GM12878 (cell line): ENCODE results near the gene COA5. TPM values are rescaled to one million over a fixed set of nuclear protein-coding genes. Genes with fewer than 3 reads are reported as not detected.

Source experiments
- ATF3 ChIP-seq: IDR thresholded peaks from 2 replicates; pipeline ENCODE4 v1.6.1; 2011; ENCODE audit warnings: low read depth, mild to moderate bottlenecking, low read length, moderate library complexity, borderline replicate concordance; ENCODE audit errors: extremely low read depth
- BCLAF1 ChIP-seq: fragments of 450-650 bp; IDR thresholded peaks from 2 replicates; pipeline ENCODE4 v1.6.1; 2017; ENCODE audit warnings: antibody characterized with exemption, mild to moderate bottlenecking, moderate library complexity
- CREM ChIP-seq: IDR thresholded peaks from 2 replicates; pipeline ENCODE4 v1.6.1; 2014; ENCODE audit warnings: antibody characterized with exemption, low read depth
- E2F4 ChIP-seq: IDR thresholded peaks from 2 replicates; pipeline ENCODE4 v1.6.1; 2012; ENCODE audit warnings: low read depth, low read length, improper control_type of control experiment
- EED ChIP-seq: sonication (generic); IDR thresholded peaks from 2 replicates; pipeline ENCODE4 v1.6.1; 2016; ENCODE audit warnings: antibody characterized with exemption, low read depth
- GABPA ChIP-seq: IDR thresholded peaks from 2 replicates; pipeline ENCODE4 v1.6.1; 2014; ENCODE audit warnings: antibody characterized with exemption, low read depth, mild to moderate bottlenecking, inconsistent platforms
- HDGF ChIP-seq: fragments of 450-650 bp; IDR thresholded peaks from 2 replicates; pipeline ENCODE4 v1.6.1; 2016; ENCODE audit warnings: antibody characterized with exemption
- IKZF1 ChIP-seq: fragments of 450-650 bp; conservative IDR thresholded peaks from 2 replicates; pipeline ENCODE4 v1.6.1; 2017; ENCODE audit warnings: antibody characterized with exemption, mild to moderate bottlenecking
- IKZF2 ChIP-seq, 2 experiments: fragments of 450-650 bp; IDR thresholded peaks; 2 replicates each; pipeline ENCODE4 v1.6.1; 2017; ENCODE audit warnings: mild to moderate bottlenecking in 2 of 2, moderate library complexity in 2 of 2
- JUNB ChIP-seq: IDR thresholded peaks from 2 replicates; pipeline ENCODE4 v1.6.1; 2016; ENCODE audit warnings: antibody characterized with exemption, mild to moderate bottlenecking
- MLLT1 ChIP-seq: fragments of 450-650 bp; IDR thresholded peaks from 2 replicates; pipeline ENCODE4 v1.6.1; 2016; ENCODE audit warnings: mild to moderate bottlenecking
- RB1 ChIP-seq: fragments of 450-650 bp; formaldehyde crosslinking; IDR thresholded peaks from 2 replicates; pipeline ENCODE4 v1.6.1; 2017; ENCODE audit warnings: mild to moderate bottlenecking, borderline replicate concordance
- RFX5 ChIP-seq: IDR thresholded peaks from 2 replicates; pipeline ENCODE4 v1.6.1; 2011; ENCODE audit warnings: low read depth, low read length, improper control_type of control experiment
- RUNX3 ChIP-seq: IDR thresholded peaks from 2 replicates; pipeline ENCODE4 v1.6.1; 2012; ENCODE audit warnings: low read length, inconsistent platforms
- SMAD5 ChIP-seq: IDR thresholded peaks from 2 replicates; pipeline ENCODE4 v1.6.1; 2016; ENCODE audit warnings: antibody characterized with exemption, low read depth
- SUPT20H ChIP-seq: IDR thresholded peaks from 2 replicates; pipeline ENCODE4 v1.6.1; 2011; ENCODE audit warnings: low read depth, mild to moderate bottlenecking, low read length, moderate library complexity, borderline replicate concordance; ENCODE audit not compliant: control insufficient read depth
- TCF3 ChIP-seq: IDR thresholded peaks from 2 replicates; pipeline ENCODE4 v1.6.1; 2012; ENCODE audit warnings: low read depth, mild to moderate bottlenecking, low read length, borderline replicate concordance; ENCODE audit not compliant: insufficient read depth
- ZBED1 ChIP-seq: IDR thresholded peaks from 2 replicates; pipeline ENCODE4 v1.6.1; 2016; ENCODE audit warnings: borderline replicate concordance
- ZNF207 ChIP-seq: fragments of 450-650 bp; IDR thresholded peaks from 2 replicates; pipeline ENCODE4 v1.6.1; 2014; ENCODE audit warnings: antibody characterized with exemption, mild to moderate bottlenecking, borderline replicate concordance
- ZSCAN29 ChIP-seq: fragments of 450-650 bp; IDR thresholded peaks from 2 replicates; pipeline ENCODE4 v1.6.1; 2017; ENCODE audit warnings: mild to moderate bottlenecking, moderate library complexity
- polyA plus RNA-seq, 11 experiments: library from polyadenylated mRNA; depleted of rRNA in 4 of 11; unstranded in 6 of 11; stranded (reverse) in 5 of 11; fragments of >200 nt; fragmentation: Nextera tagmentation in 4 of 11; fragmentation: Illumina TruSeq in 1 of 11; extraction: Ambion mirVana in 4 of 11; extraction: Trizol in 1 of 11; gene quantifications; 1 replicate in 1 of 11; 2 replicates in 10 of 11; pipeline versions ENCODE4 v1.2.1 to v1.2.3, GENCODE V29; 2011 to 2016; ENCODE audit warnings: inconsistent platforms in 2 of 11, missing spikeins in 2 of 11, low read depth in 1 of 11
- total RNA-seq, 4 experiments: library from RNA; depleted of rRNA in 3 of 4; stranded (reverse); fragments of >200 nt in 3 of 4; fragmentation: Illumina TruSeq in 1 of 4; extraction: Trizol in 1 of 4; gene quantifications; 2 replicates each; pipeline versions ENCODE4 v1.2.1 to v1.2.3, GENCODE V29; 2013 to 2021
- TF ChIP-seq, protein P1 (sequence below): fragments of 450-650 bp; formaldehyde crosslinking; IDR thresholded peaks from 2 replicates; pipeline ENCODE4 v1.5.0; 2022; ENCODE audit warnings: mild to moderate bottlenecking, missing genetic modification characterization

The COA5 gene
- total and polyA plus RNA-seq, 10 of the 15 experiments (the other 5 are each of a cell fraction or from before 2014, with no cell fraction given) = 20.7 to 63.3 (median 37.9) TPM

- TF ChIP-seq, protein P1, sequence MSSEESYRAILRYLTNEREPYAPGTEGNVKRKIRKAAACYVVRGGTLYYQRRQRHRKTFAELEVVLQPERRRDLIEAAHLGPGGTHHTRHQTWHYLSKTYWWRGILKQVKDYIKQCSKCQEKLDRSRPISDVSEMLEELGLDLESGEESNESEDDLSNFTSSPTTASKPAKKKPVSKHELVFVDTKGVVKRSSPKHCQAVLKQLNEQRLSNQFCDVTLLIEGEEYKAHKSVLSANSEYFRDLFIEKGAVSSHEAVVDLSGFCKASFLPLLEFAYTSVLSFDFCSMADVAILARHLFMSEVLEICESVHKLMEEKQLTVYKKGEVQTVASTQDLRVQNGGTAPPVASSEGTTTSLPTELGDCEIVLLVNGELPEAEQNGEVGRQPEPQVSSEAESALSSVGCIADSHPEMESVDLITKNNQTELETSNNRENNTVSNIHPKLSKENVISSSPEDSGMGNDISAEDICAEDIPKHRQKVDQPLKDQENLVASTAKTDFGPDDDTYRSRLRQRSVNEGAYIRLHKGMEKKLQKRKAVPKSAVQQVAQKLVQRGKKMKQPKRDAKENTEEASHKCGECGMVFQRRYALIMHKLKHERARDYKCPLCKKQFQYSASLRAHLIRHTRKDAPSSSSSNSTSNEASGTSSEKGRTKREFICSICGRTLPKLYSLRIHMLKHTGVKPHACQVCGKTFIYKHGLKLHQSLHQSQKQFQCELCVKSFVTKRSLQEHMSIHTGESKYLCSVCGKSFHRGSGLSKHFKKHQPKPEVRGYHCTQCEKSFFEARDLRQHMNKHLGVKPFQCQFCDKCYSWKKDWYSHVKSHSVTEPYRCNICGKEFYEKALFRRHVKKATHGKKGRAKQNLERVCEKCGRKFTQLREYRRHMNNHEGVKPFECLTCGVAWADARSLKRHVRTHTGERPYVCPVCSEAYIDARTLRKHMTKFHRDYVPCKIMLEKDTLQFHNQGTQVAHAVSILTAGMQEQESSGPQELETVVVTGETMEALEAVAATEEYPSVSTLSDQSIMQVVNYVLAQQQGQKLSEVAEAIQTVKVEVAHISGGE (CRISPR knock-in tag) = peak; percentile 77
- TF ChIP-seq ATF3 (no peak), RB1 (peak; percentile 89; the same call in 1 of the 2 replicates), SMAD5 (peak; percentile 84), EED (peak; percentile 18; the same call in 1 of the 2 replicates), E2F4 (no peak), CREM (peak; percentile 90), IKZF1 (peak; percentile 90), HDGF (0 out of 2 replicates have a peak, but pooled peaks have one; percentile 31), ZSCAN29 (0 out of 2 replicates have a peak, but pooled peaks have one; percentile 48), RUNX3 (peak; percentile 60), JUNB (no peak), GABPA (peak; percentile 96), ZNF207 (peak; percentile 96), MLLT1 (no peak), TCF3 (0 out of 2 replicates have a peak, but pooled peaks have one; percentile 53), SUPT20H (no peak), ZBED1 (peak; percentile 81), IKZF2 (IDR thresholded peaks at IDR 0.05) (peak; percentile 37 to 44; a peak in 2 of 4 replicates), BCLAF1 (no peak), RFX5 (no peak)
Observed at GRCh38 chr2:98608116-98608961, at the start of gene COA5, which contains the start of gene UNC50 (continued).
